ENCODE data around the gene RASGEF1C.

DNA sequence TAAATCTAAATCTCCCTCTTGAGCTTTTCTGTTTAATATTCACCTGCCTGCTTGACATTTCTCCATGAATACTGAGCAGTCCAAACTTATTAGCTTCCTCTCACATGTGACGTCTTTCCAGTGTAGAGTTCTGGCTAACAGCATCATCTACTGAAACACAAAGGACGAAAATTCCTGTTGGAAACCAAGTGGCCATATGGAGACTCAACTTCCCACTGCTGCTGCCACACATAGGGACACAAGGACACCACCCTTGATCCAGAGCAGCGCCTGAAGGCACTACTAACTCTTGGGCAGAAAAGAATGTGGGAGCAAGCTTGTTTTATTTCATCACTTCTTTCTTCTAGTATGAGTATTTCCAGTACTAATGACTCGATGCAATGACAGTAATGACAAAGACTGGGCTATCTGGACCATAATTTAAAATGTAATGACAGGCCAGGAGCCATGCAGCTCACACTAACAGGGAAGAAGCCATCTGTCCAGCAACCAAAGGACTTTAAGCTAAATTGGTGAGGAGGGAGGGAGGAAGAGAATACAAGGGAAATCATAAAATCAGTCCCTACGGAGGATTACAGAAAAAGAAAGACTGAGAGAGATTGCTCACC lies 156.7 kb downstream of the RASGEF1C start:
- TF ChIP-seq, protein P1, sequence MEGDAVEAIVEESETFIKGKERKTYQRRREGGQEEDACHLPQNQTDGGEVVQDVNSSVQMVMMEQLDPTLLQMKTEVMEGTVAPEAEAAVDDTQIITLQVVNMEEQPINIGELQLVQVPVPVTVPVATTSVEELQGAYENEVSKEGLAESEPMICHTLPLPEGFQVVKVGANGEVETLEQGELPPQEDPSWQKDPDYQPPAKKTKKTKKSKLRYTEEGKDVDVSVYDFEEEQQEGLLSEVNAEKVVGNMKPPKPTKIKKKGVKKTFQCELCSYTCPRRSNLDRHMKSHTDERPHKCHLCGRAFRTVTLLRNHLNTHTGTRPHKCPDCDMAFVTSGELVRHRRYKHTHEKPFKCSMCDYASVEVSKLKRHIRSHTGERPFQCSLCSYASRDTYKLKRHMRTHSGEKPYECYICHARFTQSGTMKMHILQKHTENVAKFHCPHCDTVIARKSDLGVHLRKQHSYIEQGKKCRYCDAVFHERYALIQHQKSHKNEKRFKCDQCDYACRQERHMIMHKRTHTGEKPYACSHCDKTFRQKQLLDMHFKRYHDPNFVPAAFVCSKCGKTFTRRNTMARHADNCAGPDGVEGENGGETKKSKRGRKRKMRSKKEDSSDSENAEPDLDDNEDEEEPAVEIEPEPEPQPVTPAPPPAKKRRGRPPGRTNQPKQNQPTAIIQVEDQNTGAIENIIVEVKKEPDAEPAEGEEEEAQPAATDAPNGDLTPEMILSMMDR (conservative IDR thresholded peaks at IDR 0.05; ENCODE audit: low read length): no peak
- TF ChIP-seq EZH2phosphoT487 (IDR thresholded peaks at IDR 0.05; ENCODE audit: borderline replicate concordance): no peak
